Measurements from ENCODE around the gene CLCN4. TPM values are rescaled to one million over a fixed set of nuclear protein-coding genes. Genes with fewer than 3 reads are reported as not detected.

Gene CLCN4
- total and polyA plus RNA-seq, 9 donors = 0.36 to 4.2 (median 3.0) TPM

DNA sequence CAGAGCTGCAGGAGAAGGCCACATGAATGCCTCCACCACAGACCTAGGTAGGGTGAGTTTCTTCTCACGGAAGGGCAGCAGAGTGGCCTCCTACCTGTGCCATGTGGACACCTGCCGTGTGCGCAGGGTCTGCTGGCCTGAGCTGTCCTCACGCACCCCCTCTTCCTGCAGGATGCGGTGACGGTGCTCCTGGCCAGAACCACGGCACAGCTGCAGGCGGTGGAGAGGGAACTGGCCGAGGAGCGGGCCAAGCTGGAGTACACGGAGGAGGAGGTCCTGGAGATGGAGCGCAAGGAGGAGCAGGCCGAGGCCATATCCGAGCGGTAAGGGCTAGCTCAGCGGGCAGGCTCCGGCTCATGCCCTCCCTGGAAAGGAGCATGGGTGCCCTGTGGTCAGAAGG is 28.4 kb upstream of the CLCN4 start:
- TF ChIP-seq CTCF (IDR thresholded peaks at IDR 0.05) = no peak
- TF ChIP-seq POLR2A (IDR thresholded peaks at IDR 0.05) = no peak
- H3K4me3 ChIP-seq = no peak overlapping the region
- no peaks in the 10 kb centered on the region for H3K36me3 ChIP-seq
- no peak for DNase-seq
- no peaks in the 10 kb centered on the region for H3K27me3 ChIP-seq
- intact Hi-C loops (cut with DNase I) = loop anchor here in 2 of 4 donors (10.0 kb wide), 2 partner anchors 254 to 344 kb away; partner anchors contain the start of gene SHROOM2 (in 1 of the 2)
- H3K27ac ChIP-seq = no peak overlapping the region
- no peaks in the 10 kb centered on the region for H3K4me1 ChIP-seq (ENCODE audit: insufficient read depth)
- H3K9me3 ChIP-seq = no peaks in the 10 kb centered on the region
- whole genome bisulfite sequencing, 3 donors = 92 to 93% (median 93%) methylated on average over 17 of the region's 17 CpGs

DNA sequence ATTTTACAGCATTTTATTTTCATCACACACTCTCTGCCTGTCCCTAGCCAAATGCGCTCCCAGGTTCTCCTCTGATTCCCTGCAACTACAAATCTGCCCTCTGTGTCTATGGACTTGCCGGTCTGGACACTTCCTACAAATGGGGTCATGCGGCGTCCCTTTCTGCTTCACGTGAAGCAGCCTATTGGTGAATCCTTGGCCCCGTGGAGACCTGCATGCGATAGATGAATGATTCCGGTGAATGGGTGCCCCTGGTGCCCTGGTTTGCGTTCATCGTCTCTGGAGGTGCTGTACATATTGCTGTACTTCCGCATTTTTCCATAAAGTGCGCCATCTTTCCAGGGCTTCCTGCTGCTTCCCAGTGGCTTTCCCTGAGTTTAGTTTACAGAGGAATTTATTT is 27.5 kb upstream of the CLCN4 start:
- 89 to 92% (median 90%) methylated on average over 12 of the region's 12 CpGs for WGBS, 3 donors

DNA sequence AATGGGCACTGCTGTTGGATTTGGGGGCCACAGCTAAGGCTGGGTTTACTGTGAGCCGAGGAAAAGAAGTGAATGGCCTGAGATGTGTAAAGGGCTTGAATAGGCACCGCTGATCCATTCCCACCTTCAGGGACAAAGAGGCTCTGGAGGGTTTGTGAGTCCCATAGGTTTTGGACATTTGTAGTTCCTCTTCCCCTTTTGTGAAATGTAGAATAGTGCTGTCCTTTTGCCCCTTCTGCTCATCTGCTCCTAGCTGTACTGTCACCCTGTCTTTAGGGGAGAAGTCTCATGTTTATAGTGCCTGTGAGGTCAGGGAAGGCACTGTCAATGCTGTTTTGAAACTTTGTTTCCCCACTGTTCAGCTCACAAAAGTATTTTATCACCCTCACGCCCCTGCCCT is 26.4 kb upstream of the CLCN4 start:
- Histone ChIP-seq H3K36me3 (no peaks in the 10 kb centered on the region), H3K4me3 (no peak overlapping the region), H3K4me1 (ENCODE audit: insufficient read depth) (no peaks in the 10 kb centered on the region), H3K27me3 (no peaks in the 10 kb centered on the region), H3K9me3 (no peaks in the 10 kb centered on the region), H3K27ac (no peak overlapping the region)
- TF ChIP-seq EP300 (IDR thresholded peaks at IDR 0.05) = no peak
- TF ChIP-seq POLR2A (IDR thresholded peaks at IDR 0.05) = no peak
- no peak for TF ChIP-seq CTCF (IDR thresholded peaks at IDR 0.05)
- intact Hi-C loops (cut with DNase I) = no loop called here
- DNase-seq = no peak
- WGBS, 3 donors = 62 to 83% (median 68%) methylated on average over 3 of the region's 3 CpGs

More for the DNA sequence above, 27.5 kb upstream of the CLCN4 start:
- Histone ChIP-seq H3K27me3 (no peaks in the 10 kb centered on the region), H3K4me1 (ENCODE audit: insufficient read depth) (no peaks in the 10 kb centered on the region), H3K36me3 (no peaks in the 10 kb centered on the region), H3K27ac (no peak overlapping the region), H3K9me3 (no peaks in the 10 kb centered on the region), H3K4me3 (no peak overlapping the region)
- no peak for DNase-seq
- TF ChIP-seq CTCF (IDR thresholded peaks at IDR 0.05) (no peak), EP300 (IDR thresholded peaks at IDR 0.05) (no peak), POLR2A (IDR thresholded peaks at IDR 0.05) (no peak)
- intact Hi-C loops (cut with DNase I) = loop anchor here in 2 of 4 donors (10.0 kb wide), 2 partner anchors 254 to 344 kb away; partner anchors contain the start of gene SHROOM2 (in 1 of the 2)

DNA sequence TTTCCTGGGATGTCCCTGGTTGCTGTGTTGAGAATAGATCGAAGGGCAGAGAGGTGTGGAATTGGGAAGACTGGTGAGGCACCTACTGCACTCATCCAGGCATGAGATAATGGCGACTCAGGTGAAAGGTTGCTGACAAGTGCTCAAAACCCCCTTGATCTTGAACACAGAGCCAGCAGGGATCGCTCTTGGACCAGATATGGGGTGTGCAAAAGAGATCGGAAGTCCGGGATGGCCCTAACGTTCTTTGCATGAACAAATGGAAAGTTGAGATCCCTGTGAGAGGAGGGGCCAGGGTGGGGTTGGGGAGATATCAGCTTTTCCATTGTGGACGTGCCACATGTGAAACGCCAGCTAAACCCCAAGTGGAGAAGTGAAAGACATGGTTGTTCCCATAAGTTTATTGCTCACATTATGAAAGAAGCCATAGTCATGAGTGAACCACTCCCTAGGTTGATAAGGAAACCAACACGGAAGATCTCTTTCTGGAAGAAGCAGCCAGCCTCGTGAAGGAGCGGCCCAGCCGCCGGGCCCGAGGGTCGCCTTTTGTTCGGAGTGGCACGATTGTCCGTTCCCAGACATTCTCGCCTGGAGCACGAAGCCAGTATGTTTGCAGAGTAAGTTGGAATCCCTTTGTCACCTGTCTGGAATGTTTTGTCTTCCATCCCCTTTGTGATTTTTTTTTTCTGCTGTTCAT is 22.6 kb upstream of the CLCN4 start:
- Histone ChIP-seq H3K27me3 (no peaks in the 10 kb centered on the region), H3K9me3 (no peaks in the 10 kb centered on the region), H3K4me3 (no peak overlapping the region), H3K4me1 (ENCODE audit: insufficient read depth) (no peaks in the 10 kb centered on the region), H3K27ac (no peak overlapping the region), H3K36me3 (no peaks in the 10 kb centered on the region)
- no peak for TF ChIP-seq EP300 (IDR thresholded peaks at IDR 0.05)
- 88 to 91% (median 90%) methylated on average over 20 of the region's 20 CpGs for WGBS, 3 donors
- intact Hi-C loops (cut with DNase I) = no loop called here
- no peak for DNase-seq

DNA sequence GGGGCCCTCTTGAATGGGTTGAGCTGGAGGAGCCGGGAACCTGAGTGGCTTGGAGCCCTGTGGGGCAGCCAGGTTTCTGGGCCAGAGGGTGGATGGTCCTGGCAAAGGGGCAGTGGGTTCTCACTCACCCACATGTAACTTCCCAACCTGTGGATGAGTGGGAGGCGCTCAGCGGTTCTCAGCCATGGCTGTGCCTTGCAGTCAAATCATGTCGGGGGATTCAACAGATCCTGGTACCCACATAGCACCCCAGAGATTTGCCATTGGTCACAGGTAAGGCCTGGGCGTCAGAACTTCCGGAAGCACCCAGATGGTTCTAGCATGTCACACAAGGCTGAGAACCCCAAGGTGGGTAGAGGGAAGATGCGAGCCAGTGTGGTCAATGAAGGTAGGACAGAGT is 21.9 kb upstream of the CLCN4 start:
- no peak for TF ChIP-seq POLR2A (IDR thresholded peaks at IDR 0.05)
- TF ChIP-seq EP300 (IDR thresholded peaks at IDR 0.05) = no peak
- TF ChIP-seq CTCF (IDR thresholded peaks at IDR 0.05) = no peak
- Histone ChIP-seq H3K27me3 (no peaks in the 10 kb centered on the region), H3K36me3 (no peaks in the 10 kb centered on the region), H3K4me1 (ENCODE audit: insufficient read depth) (no peaks in the 10 kb centered on the region), H3K9me3 (no peaks in the 10 kb centered on the region), H3K27ac (no peak overlapping the region), H3K4me3 (no peak overlapping the region)
- DNase-seq = no peak
- intact Hi-C loops (cut with DNase I) = no loop called here
- 90 to 93% (median 92%) methylated on average over 7 of the region's 7 CpGs for WGBS, 3 donors

All from ovary (tissue), 9 donors.